Central memory CD8-positive, alpha-beta T cell (primary cell): ENCODE measurements around the gene LCP2.

Experiments
- ATAC-seq: fragments of 150-1000 bp; cut with Tn5 transposase; replicated peaks from 2 replicates; pipeline ENCODE4 v1.10.0; 2022; ENCODE audit warnings: mild to moderate bottlenecking, moderate FRiP score, moderate number of reproducible peaks; ENCODE audit not compliant: poor library complexity, severe bottlenecking; ENCODE audit errors: extremely low read depth
- DNase-seq, 2 donors: peaks; one replicate each; pipeline ENCODE4 v3.0.0; 2021; ENCODE audit warnings: low spot score in 2 of 2
- H3K27ac Mint-ChIP-seq: one replicate; pipeline ENCODE4 v1.8.0; 2022; ENCODE audit warnings: low read depth, mild to moderate bottlenecking, moderate library complexity, mixed read lengths
- H3K27me3 Mint-ChIP-seq: one replicate; pipeline ENCODE4 v1.8.0; 2022; ENCODE audit warnings: mixed read lengths
- H3K36me3 Mint-ChIP-seq: one replicate; pipeline ENCODE4 v1.8.0; 2022; ENCODE audit warnings: mild to moderate bottlenecking, moderate library complexity, mixed read lengths; ENCODE audit not compliant: insufficient read depth
- H3K4me1 Mint-ChIP-seq: one replicate; pipeline ENCODE4 v1.8.0; 2022; ENCODE audit warnings: mixed read lengths
- H3K4me3 Mint-ChIP-seq: one replicate; pipeline ENCODE4 v1.8.0; 2022; ENCODE audit warnings: mild to moderate bottlenecking, moderate library complexity, mixed read lengths
- H3K9me3 Mint-ChIP-seq: one replicate; pipeline ENCODE4 v1.8.0; 2022; ENCODE audit warnings: mixed read lengths

Gene LCP2

GRCh38 chr5:170297589-170298462, at the start of gene LCP2:
LCP2 (minus strand) TSS chr5:170297777; CDS start chr5:170297611, 166 bp downstream.
- Mint-ChIP-seq H3K4me1 (peaks cover 78% of the 10 kb centered on the region), H3K36me3 (peaks cover 28% of the 10 kb centered on the region), H3K4me3 (peak within 1 kb of the TSS; percentile 96), H3K27ac (peak within 1 kb of the TSS; percentile 99), H3K27me3 (no peaks in the 10 kb centered on the region), H3K9me3 (no peaks in the 10 kb centered on the region)
- DNase-seq: no peak
- ATAC-seq: peak; percentile 67

DNA sequence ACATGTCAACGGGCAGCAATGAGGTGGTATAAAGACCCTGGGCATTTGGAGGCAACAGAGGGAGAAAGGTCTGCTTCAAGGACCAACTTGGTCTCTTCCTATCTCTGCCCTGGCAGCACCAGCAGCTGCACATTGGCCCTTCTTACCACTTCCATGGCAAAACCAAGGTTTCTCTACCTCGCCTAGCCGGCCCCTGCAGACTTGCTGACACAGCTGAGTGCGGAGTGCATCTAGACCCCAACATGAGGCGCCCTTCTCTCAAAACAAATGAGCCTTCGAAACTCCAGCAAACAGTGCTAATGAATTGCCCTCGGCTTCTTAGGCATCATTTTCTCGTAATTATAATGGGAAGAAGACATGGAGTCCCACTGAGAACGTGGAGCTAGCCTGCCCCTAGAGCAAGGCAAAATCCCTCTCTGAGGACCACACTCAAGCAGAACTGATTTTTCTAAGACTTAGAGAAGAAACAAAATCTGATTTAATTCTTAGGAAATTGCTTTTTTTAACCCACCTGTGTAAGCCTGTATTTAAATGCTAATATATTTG, 49.5 kb upstream of the LCP2 start:
- H3K9me3 Mint-ChIP-seq: no peaks in the 10 kb centered on the region
- H3K4me1 Mint-ChIP-seq: no peaks in the 10 kb centered on the region
- H3K36me3 Mint-ChIP-seq: no peaks in the 10 kb centered on the region
- no peak for ATAC-seq
- H3K27ac Mint-ChIP-seq: no peak overlapping the region
- peaks cover 48% of the 10 kb centered on the region for H3K27me3 Mint-ChIP-seq
- H3K4me3 Mint-ChIP-seq: no peak overlapping the region
- no peak for DNase-seq

DNA sequence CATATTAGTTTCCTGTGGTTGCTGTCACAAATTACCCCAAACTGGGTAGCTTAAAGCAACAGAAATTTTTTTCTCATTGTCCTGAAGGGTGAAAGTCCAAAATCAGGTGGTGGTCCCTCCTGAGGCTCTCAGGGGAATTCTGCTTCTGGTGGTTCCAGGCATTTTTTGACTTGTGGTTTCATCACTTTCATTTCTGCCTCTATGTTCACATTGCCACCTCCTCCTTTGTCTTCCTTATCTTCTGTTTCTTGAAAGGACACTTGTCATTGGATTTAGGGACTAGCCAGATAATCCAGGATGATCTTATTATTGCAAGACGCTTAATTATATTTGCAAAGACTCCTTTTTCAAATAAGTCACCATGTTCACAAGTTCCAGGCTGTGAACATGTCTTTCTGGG, 48.4 kb upstream of the LCP2 start:
- Mint-ChIP-seq H3K27ac (no peak overlapping the region), H3K27me3 (peaks cover 40% of the 10 kb centered on the region), H3K4me3 (no peak overlapping the region), H3K36me3 (no peaks in the 10 kb centered on the region), H3K9me3 (no peaks in the 10 kb centered on the region), H3K4me1 (no peaks in the 10 kb centered on the region)
- ATAC-seq: no peak
- no peak for DNase-seq

- peaks cover 6% of the 10 kb centered on the region for H3K4me1 Mint-ChIP-seq
- peaks cover 12% of the 10 kb centered on the region for H3K27me3 Mint-ChIP-seq
- no peaks in the 10 kb centered on the region for H3K9me3 Mint-ChIP-seq
- no peak for DNase-seq
- H3K4me3 Mint-ChIP-seq: no peak overlapping the region
- ATAC-seq: no peak
- no peaks in the 10 kb centered on the region for H3K36me3 Mint-ChIP-seq
- H3K27ac Mint-ChIP-seq: no peak overlapping the region
Measured at GRCh38 chr5:170343177-170343576, 45.6 kb upstream of the LCP2 start.

GRCh38 chr5:170342153-170342725, 44.7 kb upstream of the LCP2 start:
- Mint-ChIP-seq H3K36me3 (no peaks in the 10 kb centered on the region), H3K27ac (no peak overlapping the region), H3K4me1 (peaks cover 10% of the 10 kb centered on the region), H3K4me3 (no peak overlapping the region), H3K27me3 (peaks cover 2% of the 10 kb centered on the region), H3K9me3 (no peaks in the 10 kb centered on the region)
- DNase-seq: no peak
- ATAC-seq: no peak

DNA sequence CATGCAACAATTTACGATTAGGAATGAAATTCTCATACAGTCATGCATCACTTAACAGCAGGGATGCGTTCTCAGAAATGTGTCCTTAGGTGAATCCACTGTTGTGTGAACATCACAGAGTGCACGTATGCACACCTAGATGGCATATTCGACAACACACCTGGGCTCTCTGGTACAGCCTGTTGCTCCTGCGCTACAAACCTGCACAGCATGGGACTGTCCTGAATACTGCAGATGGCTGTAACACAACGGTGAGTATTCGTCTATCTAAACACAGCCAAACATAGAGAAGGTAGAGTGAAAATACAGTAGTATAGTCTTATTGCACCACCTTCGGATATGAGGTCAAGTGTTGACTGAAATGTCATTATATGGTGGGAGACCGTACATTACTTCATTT, 44.0 kb upstream of the LCP2 start:
- H3K27ac Mint-ChIP-seq: no peak overlapping the region
- H3K4me1 Mint-ChIP-seq: peaks cover 17% of the 10 kb centered on the region
- H3K9me3 Mint-ChIP-seq: no peaks in the 10 kb centered on the region

GRCh38 chr5:170339780-170340167, 42.2 kb upstream of the LCP2 start:
- peaks cover 31% of the 10 kb centered on the region for H3K4me1 Mint-ChIP-seq
- no peak for DNase-seq
- H3K36me3 Mint-ChIP-seq: peaks cover 5% of the 10 kb centered on the region
- ATAC-seq: no peak
- no peaks in the 10 kb centered on the region for H3K27me3 Mint-ChIP-seq
- no peak overlapping the region for H3K4me3 Mint-ChIP-seq
- H3K9me3 Mint-ChIP-seq: no peaks in the 10 kb centered on the region
- no peak overlapping the region for H3K27ac Mint-ChIP-seq

More for the DNA sequence above, 44.0 kb upstream of the LCP2 start:
- Mint-ChIP-seq H3K36me3 (no peaks in the 10 kb centered on the region), H3K27me3 (no peaks in the 10 kb centered on the region), H3K4me3 (no peak overlapping the region)
- DNase-seq (no peak), ATAC-seq (no peak)

- Mint-ChIP-seq H3K4me3 (no peak overlapping the region), H3K27me3 (no peaks in the 10 kb centered on the region), H3K36me3 (peaks cover 7% of the 10 kb centered on the region), H3K27ac (no peak overlapping the region), H3K4me1 (peaks cover 37% of the 10 kb centered on the region), H3K9me3 (no peaks in the 10 kb centered on the region)
- ATAC-seq: peak; percentile 65
- peak; percentile 43 to 44 for DNase-seq
Measured at GRCh38 chr5:170338933-170339779, 41.6 kb upstream of the LCP2 start.

DNA sequence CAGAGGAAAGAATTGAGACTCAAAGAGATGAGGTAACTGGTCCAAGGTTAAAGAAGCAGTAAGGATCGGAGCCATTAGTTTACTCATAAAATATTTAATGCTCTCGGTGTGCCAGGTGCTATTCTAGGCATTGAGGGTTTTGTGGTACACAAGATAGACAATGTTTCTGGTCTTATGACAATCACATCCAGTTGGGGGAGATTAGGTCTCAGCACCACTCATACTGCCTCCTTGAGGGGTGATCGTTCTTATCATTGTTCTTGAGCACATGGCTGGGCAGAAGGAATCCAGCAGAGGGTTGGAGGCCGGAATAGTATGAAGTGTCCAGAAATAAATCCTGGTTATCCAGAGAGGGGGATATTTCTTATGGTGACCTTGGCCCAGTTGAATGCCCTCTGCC, 40.7 kb upstream of the LCP2 start:
- H3K36me3 Mint-ChIP-seq: peaks cover 7% of the 10 kb centered on the region
- DNase-seq (no peak), ATAC-seq (peak; percentile 35)
- no peak overlapping the region for H3K4me3 Mint-ChIP-seq
- H3K4me1 Mint-ChIP-seq: peaks cover 46% of the 10 kb centered on the region
- no peak overlapping the region for H3K27ac Mint-ChIP-seq
- H3K9me3 Mint-ChIP-seq: no peaks in the 10 kb centered on the region
- no peaks in the 10 kb centered on the region for H3K27me3 Mint-ChIP-seq

GRCh38 chr5:170337045-170337733, 39.6 kb upstream of the LCP2 start:
- no peak for DNase-seq
- H3K27ac Mint-ChIP-seq: no peak overlapping the region
- H3K36me3 Mint-ChIP-seq: peaks cover 7% of the 10 kb centered on the region
- no peaks in the 10 kb centered on the region for H3K27me3 Mint-ChIP-seq
- no peak for ATAC-seq
- H3K4me1 Mint-ChIP-seq: peaks cover 57% of the 10 kb centered on the region
- no peaks in the 10 kb centered on the region for H3K9me3 Mint-ChIP-seq
- H3K4me3 Mint-ChIP-seq: no peak overlapping the region

- Mint-ChIP-seq H3K36me3 (peaks cover 12% of the 10 kb centered on the region), H3K27ac (peak overlapping the region; percentile 74), H3K27me3 (no peaks in the 10 kb centered on the region), H3K4me1 (peaks cover 60% of the 10 kb centered on the region), H3K4me3 (peak overlapping the region; percentile 38), H3K9me3 (no peaks in the 10 kb centered on the region)
- ATAC-seq (no peak), DNase-seq (no peak)
Measured at GRCh38 chr5:170336065-170336464, 38.5 kb upstream of the LCP2 start.

- H3K4me1 Mint-ChIP-seq: peaks cover 60% of the 10 kb centered on the region
- peaks cover 16% of the 10 kb centered on the region for H3K36me3 Mint-ChIP-seq
- DNase-seq (no peak), ATAC-seq (no peak)
- peak overlapping the region; percentile 71 for H3K4me3 Mint-ChIP-seq
- H3K9me3 Mint-ChIP-seq: no peaks in the 10 kb centered on the region
- no peak overlapping the region for H3K27ac Mint-ChIP-seq
- H3K27me3 Mint-ChIP-seq: no peaks in the 10 kb centered on the region
Measured at GRCh38 chr5:170334626-170335025, 37.0 kb upstream of the LCP2 start.
